ENCODE data around the gene HAPSTR1.

DNA sequence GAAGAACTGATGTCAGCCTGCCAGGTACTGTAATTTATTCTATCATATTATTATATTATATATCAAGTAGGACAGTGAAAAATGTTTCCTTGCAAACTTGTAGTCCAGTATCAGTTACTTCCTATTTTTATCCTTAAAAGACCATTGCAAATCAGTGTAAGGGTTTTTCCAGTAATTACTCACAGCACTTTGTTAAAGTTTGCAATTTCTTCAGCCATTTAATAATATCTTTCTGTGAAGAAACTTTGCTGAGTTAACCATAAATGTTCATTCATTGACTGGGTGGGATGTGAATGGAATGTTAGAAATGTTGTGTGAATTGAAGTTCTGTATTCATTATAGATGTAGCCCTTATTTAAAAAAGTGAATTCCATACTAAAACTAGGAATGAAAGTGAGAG is 26.7 kb downstream of the HAPSTR1 start:
- no peak for TF ChIP-seq POLR2AphosphoS5 (IDR thresholded peaks at IDR 0.05; ENCODE audit: low read depth)
- TF ChIP-seq, protein P1, sequence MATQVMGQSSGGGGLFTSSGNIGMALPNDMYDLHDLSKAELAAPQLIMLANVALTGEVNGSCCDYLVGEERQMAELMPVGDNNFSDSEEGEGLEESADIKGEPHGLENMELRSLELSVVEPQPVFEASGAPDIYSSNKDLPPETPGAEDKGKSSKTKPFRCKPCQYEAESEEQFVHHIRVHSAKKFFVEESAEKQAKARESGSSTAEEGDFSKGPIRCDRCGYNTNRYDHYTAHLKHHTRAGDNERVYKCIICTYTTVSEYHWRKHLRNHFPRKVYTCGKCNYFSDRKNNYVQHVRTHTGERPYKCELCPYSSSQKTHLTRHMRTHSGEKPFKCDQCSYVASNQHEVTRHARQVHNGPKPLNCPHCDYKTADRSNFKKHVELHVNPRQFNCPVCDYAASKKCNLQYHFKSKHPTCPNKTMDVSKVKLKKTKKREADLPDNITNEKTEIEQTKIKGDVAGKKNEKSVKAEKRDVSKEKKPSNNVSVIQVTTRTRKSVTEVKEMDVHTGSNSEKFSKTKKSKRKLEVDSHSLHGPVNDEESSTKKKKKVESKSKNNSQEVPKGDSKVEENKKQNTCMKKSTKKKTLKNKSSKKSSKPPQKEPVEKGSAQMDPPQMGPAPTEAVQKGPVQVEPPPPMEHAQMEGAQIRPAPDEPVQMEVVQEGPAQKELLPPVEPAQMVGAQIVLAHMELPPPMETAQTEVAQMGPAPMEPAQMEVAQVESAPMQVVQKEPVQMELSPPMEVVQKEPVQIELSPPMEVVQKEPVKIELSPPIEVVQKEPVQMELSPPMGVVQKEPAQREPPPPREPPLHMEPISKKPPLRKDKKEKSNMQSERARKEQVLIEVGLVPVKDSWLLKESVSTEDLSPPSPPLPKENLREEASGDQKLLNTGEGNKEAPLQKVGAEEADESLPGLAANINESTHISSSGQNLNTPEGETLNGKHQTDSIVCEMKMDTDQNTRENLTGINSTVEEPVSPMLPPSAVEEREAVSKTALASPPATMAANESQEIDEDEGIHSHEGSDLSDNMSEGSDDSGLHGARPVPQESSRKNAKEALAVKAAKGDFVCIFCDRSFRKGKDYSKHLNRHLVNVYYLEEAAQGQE (IDR thresholded peaks at IDR 0.05; ENCODE audit: unreplicated experiment) = no peak
- no peak for TF ChIP-seq EZH2 (IDR thresholded peaks at IDR 0.05; ENCODE audit: low read depth, unreplicated experiment)
- TF ChIP-seq, protein P2, sequence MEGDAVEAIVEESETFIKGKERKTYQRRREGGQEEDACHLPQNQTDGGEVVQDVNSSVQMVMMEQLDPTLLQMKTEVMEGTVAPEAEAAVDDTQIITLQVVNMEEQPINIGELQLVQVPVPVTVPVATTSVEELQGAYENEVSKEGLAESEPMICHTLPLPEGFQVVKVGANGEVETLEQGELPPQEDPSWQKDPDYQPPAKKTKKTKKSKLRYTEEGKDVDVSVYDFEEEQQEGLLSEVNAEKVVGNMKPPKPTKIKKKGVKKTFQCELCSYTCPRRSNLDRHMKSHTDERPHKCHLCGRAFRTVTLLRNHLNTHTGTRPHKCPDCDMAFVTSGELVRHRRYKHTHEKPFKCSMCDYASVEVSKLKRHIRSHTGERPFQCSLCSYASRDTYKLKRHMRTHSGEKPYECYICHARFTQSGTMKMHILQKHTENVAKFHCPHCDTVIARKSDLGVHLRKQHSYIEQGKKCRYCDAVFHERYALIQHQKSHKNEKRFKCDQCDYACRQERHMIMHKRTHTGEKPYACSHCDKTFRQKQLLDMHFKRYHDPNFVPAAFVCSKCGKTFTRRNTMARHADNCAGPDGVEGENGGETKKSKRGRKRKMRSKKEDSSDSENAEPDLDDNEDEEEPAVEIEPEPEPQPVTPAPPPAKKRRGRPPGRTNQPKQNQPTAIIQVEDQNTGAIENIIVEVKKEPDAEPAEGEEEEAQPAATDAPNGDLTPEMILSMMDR (conservative IDR thresholded peaks at IDR 0.05; ENCODE audit: low read depth in 2 of 2) = no peak
- no peak for TF ChIP-seq EZH2phosphoT487 (IDR thresholded peaks at IDR 0.05; ENCODE audit: unreplicated experiment)
- no peak for TF ChIP-seq STAT1 (IDR thresholded peaks at IDR 0.05; ENCODE audit: unreplicated experiment)
- TF ChIP-seq, protein P3, sequence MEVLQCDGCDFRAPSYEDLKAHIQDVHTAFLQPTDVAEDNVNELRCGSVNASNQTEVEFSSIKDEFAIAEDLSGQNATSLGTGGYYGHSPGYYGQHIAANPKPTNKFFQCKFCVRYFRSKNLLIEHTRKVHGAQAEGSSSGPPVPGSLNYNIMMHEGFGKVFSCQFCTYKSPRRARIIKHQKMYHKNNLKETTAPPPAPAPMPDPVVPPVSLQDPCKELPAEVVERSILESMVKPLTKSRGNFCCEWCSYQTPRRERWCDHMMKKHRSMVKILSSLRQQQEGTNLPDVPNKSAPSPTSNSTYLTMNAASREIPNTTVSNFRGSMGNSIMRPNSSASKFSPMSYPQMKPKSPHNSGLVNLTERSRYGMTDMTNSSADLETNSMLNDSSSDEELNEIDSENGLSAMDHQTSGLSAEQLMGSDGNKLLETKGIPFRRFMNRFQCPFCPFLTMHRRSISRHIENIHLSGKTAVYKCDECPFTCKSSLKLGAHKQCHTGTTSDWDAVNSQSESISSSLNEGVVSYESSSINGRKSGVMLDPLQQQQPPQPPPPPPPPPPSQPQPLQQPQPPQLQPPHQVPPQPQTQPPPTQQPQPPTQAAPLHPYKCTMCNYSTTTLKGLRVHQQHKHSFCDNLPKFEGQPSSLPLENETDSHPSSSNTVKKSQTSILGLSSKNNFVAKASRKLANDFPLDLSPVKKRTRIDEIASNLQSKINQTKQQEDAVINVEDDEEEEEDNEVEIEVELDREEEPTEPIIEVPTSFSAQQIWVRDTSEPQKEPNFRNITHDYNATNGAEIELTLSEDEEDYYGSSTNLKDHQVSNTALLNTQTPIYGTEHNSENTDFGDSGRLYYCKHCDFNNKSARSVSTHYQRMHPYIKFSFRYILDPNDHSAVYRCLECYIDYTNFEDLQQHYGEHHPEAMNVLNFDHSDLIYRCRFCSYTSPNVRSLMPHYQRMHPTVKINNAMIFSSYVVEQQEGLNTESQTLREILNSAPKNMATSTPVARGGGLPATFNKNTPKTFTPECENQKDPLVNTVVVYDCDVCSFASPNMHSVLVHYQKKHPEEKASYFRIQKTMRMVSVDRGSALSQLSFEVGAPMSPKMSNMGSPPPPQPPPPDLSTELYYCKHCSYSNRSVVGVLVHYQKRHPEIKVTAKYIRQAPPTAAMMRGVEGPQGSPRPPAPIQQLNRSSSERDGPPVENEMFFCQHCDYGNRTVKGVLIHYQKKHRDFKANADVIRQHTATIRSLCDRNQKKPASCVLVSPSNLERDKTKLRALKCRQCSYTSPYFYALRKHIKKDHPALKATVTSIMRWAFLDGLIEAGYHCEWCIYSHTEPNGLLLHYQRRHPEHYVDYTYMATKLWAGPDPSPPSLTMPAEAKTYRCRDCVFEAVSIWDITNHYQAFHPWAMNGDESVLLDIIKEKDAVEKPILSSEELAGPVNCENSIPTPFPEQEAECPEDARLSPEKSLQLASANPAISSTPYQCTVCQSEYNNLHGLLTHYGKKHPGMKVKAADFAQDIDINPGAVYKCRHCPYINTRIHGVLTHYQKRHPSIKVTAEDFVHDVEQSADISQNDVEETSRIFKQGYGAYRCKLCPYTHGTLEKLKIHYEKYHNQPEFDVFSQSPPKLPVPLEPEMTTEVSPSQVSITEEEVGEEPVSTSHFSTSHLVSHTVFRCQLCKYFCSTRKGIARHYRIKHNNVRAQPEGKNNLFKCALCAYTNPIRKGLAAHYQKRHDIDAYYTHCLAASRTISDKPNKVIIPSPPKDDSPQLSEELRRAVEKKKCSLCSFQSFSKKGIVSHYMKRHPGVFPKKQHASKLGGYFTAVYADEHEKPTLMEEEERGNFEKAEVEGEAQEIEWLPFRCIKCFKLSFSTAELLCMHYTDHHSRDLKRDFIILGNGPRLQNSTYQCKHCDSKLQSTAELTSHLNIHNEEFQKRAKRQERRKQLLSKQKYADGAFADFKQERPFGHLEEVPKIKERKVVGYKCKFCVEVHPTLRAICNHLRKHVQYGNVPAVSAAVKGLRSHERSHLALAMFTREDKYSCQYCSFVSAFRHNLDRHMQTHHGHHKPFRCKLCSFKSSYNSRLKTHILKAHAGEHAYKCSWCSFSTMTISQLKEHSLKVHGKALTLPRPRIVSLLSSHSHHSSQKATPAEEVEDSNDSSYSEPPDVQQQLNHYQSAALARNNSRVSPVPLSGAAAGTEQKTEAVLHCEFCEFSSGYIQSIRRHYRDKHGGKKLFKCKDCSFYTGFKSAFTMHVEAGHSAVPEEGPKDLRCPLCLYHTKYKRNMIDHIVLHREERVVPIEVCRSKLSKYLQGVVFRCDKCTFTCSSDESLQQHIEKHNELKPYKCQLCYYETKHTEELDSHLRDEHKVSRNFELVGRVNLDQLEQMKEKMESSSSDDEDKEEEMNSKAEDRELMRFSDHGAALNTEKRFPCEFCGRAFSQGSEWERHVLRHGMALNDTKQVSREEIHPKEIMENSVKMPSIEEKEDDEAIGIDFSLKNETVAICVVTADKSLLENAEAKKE (CRISPR knock-in tag; IDR thresholded peaks at IDR 0.05) = no peak
- TF ChIP-seq JUNB (IDR thresholded peaks at IDR 0.05; ENCODE audit: unreplicated experiment) = no peak
- no peak for TF ChIP-seq NANOG (IDR thresholded peaks at IDR 0.05; ENCODE audit: borderline replicate concordance)
- TF ChIP-seq, protein P4, sequence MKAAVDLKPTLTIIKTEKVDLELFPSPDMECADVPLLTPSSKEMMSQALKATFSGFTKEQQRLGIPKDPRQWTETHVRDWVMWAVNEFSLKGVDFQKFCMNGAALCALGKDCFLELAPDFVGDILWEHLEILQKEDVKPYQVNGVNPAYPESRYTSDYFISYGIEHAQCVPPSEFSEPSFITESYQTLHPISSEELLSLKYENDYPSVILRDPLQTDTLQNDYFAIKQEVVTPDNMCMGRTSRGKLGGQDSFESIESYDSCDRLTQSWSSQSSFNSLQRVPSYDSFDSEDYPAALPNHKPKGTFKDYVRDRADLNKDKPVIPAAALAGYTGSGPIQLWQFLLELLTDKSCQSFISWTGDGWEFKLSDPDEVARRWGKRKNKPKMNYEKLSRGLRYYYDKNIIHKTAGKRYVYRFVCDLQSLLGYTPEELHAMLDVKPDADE (IDR thresholded peaks at IDR 0.05) = no peak
